Activated effector memory CD4-positive, alpha-beta T cell treated with anti-CD3 and anti-CD28 coated beads, Interleukin-2, amount 50 U/mL, for 16 hours (primary cell): Measurements from ENCODE around the gene SLC4A7.
A peak's percentile ranks its signal among the peaks of the same experiment; 100 is the strongest.
"Not testable (repeated sequence)": the region's sequence is repeated elsewhere in the genome, so short reads cannot be mapped to it uniquely, and the experiment has no call there.

Experiments used
- DNase-seq: peaks from one replicate; pipeline ENCODE4 v3.0.0-alpha.2; 2020

The SLC4A7 gene

GRCh38 chr3:27486336-27486735, 2.2 kb upstream of the SLC4A7 start:
- DNase-seq: no peak

GRCh38 chr3:27485866-27486265, 1.7 kb upstream of the SLC4A7 start:
- no peak for DNase-seq

GRCh38 chr3:27483117-27484014, 818 bp downstream of the SLC4A7 start:
- DNase-seq: peak; percentile 77

GRCh38 chr3:27479806-27480543, 4.2 kb downstream of the SLC4A7 start:
- DNase-seq: peak; percentile 64

GRCh38 chr3:27471923-27472550, 12.1 kb downstream of the SLC4A7 start:
- no peak for DNase-seq

GRCh38 chr3:27468283-27468886, 15.8 kb downstream of the SLC4A7 start:
- DNase-seq: no peak

- DNase-seq: no peak
Observed at GRCh38 chr3:27467545-27467944, 16.6 kb downstream of the SLC4A7 start.

GRCh38 chr3:27464646-27465045, 19.5 kb downstream of the SLC4A7 start:
- DNase-seq: no peak

GRCh38 chr3:27462228-27462627, 22.0 kb downstream of the SLC4A7 start:
- no peak for DNase-seq

GRCh38 chr3:27458929-27459328, 25.3 kb downstream of the SLC4A7 start:
- no peak for DNase-seq

GRCh38 chr3:27456554-27456953, 27.6 kb downstream of the SLC4A7 start:
- DNase-seq: no peak

GRCh38 chr3:27454914-27455313, 29.3 kb downstream of the SLC4A7 start:
- DNase-seq: no peak

- no peak for DNase-seq
Observed at GRCh38 chr3:27454461-27454860, 29.7 kb downstream of the SLC4A7 start.

GRCh38 chr3:27452368-27453090, 31.7 kb downstream of the SLC4A7 start:
- no peak for DNase-seq

- no peak for DNase-seq
Observed at GRCh38 chr3:27451842-27452241, 32.3 kb downstream of the SLC4A7 start.

GRCh38 chr3:27451251-27451650, 32.9 kb downstream of the SLC4A7 start:
- no peak for DNase-seq

- no peak for DNase-seq
Observed at GRCh38 chr3:27449530-27450150, 34.5 kb downstream of the SLC4A7 start.

GRCh38 chr3:27442995-27443394, 41.2 kb downstream of the SLC4A7 start:
- DNase-seq: not testable (repeated sequence)

GRCh38 chr3:27438352-27438751, 45.8 kb downstream of the SLC4A7 start:
- not testable (repeated sequence) for DNase-seq

GRCh38 chr3:27431116-27431515, 53.1 kb downstream of the SLC4A7 start:
- no peak for DNase-seq

- DNase-seq: no peak
Observed at GRCh38 chr3:27429909-27430308, 54.3 kb downstream of the SLC4A7 start.

GRCh38 chr3:27428446-27428845, 55.7 kb downstream of the SLC4A7 start:
- no peak for DNase-seq
